Urothelium cell line (cell line): ENCODE measurements around the gene MAS1L.
A peak's percentile ranks its signal among the peaks of the same experiment; 100 is the strongest.

ENCODE experiments used
- DNase-seq: peaks from one replicate; pipeline ENCODE4 v3.0.0; 2011; ENCODE audit warnings: low spot score, mixed read lengths
- FAIRE-seq: peaks from 2 replicates; lab custom pipeline; 2011; peaks lifted over from hg19 to GRCh38; lab: Jason Lieb, UNC

The MAS1L gene, protein sequence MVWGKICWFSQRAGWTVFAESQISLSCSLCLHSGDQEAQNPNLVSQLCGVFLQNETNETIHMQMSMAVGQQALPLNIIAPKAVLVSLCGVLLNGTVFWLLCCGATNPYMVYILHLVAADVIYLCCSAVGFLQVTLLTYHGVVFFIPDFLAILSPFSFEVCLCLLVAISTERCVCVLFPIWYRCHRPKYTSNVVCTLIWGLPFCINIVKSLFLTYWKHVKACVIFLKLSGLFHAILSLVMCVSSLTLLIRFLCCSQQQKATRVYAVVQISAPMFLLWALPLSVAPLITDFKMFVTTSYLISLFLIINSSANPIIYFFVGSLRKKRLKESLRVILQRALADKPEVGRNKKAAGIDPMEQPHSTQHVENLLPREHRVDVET

GRCh38 chr6:29487660-29488059, at the start of gene MAS1L:
Gene MAS1L (minus strand): TSS chr6:29487956. CDS start chr6:29487902, 54 bp downstream.
- no peak for DNase-seq
- FAIRE-seq, result no peak

DNA sequence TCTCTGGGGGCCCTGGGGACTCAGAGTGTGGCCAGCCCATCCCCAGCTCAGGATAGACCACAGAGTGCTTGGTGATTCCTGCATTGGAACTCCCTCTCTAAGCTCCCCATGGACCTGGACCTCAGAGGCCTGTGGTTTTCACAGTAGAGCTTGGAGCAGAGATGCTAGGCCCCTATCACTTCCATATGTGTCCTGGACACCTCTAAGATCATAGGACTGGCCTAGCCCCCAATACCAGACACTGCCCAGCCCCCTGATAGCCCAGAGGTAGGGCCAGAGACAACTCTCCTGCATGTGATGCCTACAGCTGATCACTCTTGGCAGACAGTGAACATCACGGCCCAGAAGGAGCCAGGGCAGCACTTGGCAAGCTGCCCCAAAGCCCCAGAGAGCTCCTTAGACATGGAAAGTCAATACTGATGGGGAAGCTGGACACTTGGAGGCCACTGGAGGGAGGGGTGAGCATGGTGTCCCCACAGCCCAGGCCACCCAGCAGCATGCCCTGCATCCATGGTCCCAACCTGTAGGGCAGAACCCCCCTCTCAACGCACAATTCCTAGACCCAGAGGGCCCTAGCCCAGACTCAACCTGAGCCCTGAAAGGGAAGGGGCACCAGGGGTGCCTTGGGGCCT, 44.7 kb upstream of the MAS1L start:
- no peak for FAIRE-seq

DNA sequence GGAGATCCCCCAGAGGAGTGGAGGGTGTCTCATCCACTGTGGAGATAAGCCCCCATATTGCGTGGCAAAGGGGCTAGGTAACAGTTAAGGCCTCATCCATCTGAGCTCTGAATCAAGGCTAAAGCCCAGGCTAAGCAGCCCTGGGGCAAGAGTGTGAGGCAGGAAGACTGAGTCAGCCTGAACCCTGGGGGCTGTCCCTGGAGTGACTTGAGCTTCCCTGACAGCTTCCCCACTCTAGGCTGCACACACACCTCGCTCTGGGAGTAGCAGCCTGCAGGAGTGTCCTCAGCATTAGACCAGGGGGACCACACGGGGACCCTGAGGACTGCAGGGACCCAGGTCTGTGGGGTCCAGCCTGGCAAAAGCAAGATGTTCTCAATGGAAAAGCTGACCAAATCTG, 43.9 kb upstream of the MAS1L start:
- DNase-seq (no peak), FAIRE-seq (no peak)

More for the DNA sequence above, 44.7 kb upstream of the MAS1L start:
- no peak for DNase-seq

- no peak for DNase-seq
- no peak for FAIRE-seq
Observed at GRCh38 chr6:29530671-29531310, 43.0 kb upstream of the MAS1L start.

DNA sequence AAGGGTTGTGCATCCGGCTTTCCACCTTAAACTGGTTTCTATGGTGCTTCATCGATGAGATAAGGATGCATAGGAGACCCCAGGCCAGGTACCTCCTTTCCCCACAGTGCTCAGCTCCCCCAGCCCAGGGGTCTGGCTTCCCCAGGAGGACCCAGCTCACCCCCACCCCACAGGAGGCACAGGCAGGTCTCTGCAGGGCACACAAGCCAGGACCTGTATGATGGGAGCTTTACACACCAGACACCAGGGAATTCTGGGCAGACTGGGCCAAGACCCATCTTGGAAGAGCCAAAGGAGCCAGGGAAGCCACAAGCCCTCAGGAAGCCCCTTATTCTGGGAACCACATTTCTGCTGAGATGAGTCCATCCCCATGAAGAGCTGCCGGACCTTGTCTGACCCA, 42.2 kb upstream of the MAS1L start:
- FAIRE-seq, result no peak
- no peak for DNase-seq

DNA sequence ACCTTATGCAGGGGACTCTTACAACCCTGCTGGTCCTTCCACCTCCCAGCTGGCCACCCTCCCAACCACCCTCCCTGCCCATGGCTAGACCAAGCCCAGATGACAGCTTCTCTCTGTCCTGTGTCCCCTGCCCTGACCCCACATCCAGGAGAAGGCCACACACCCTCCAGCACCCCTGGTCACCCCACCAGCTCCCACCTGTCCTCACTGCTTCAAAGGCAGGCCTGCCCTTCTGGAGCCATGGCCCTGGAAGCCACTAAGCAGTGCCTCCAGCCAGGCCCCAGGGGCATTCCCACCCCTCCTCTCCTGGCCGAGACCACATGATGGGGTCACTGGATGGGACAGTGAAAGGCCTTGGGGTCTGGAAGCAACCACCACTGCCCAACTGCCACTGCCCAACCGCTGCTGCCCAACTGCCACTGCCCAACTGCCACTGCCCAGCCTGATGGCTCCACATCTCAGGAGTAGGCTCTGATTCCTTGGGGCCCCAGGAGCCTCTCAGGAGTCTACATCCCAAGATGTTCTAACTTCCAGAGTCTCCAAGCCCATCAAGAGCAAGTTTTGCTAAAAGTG, 41.3 kb upstream of the MAS1L start:
- DNase-seq, result no peak
- no peak for FAIRE-seq

- DNase-seq, result no peak
- FAIRE-seq, result no peak
Observed at GRCh38 chr6:29528300-29528931, 40.7 kb upstream of the MAS1L start.

- FAIRE-seq (no peak), DNase-seq (no peak)
Observed at GRCh38 chr6:29527564-29527963, 39.8 kb upstream of the MAS1L start.

DNA sequence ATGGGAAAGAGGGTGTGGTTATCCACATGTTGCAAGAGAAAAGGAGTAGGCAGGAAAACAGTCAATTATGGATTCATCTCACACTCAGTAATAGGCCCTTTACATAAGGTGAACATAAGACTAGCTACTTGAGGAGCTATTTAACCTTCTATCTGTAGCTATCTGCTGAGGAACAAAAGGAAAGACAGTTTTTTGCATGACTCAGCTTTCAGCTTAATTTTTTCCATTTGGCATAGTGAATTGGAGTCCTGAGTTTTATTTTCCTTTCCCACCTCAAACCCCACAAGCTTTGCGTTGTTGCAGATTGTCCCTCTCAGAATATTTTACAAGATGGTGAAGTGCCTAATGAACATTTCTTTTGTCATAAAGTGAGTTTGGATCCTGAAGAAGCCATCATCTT, 39.4 kb upstream of the MAS1L start:
- FAIRE-seq, result no peak
- DNase-seq, result no peak

DNA sequence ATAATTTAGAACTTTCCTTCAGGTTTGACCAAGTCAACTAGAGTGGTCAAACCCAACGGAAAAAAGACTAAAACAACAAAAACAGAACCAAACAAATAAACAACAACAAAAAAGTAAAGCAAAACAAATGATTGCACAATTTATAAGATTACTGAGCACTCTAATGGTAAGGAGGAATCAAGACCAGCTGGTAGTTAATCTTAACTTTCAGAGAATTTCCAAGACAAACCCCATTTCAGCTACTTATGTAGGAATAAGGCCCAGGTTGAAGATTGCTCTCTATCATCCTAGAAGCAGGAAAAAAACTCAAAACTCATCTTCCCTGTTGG, 37.5 kb upstream of the MAS1L start:
- DNase-seq, result no peak
- no peak for FAIRE-seq

GRCh38 chr6:29524444-29525310, 36.9 kb upstream of the MAS1L start:
- DNase-seq (no peak), FAIRE-seq (no peak)

DNA sequence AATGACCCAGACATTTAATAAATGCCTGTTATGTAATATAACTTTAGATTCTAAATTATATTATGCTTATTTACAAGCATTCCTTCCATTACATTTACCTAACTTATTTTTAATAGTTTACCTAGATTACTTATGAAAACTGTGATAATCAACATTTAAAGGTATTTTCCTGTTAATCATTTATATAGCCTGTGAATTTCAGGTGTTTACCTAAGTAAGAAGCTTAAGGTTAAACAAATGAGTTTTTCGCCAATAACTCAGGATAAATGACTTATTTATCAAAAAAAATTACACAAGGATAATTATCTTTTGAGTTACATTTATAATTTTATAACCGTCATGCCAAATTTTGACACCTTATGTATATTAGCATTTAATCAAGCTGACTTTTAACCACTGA, 36.3 kb upstream of the MAS1L start:
- FAIRE-seq (no peak), DNase-seq (no peak)

DNA sequence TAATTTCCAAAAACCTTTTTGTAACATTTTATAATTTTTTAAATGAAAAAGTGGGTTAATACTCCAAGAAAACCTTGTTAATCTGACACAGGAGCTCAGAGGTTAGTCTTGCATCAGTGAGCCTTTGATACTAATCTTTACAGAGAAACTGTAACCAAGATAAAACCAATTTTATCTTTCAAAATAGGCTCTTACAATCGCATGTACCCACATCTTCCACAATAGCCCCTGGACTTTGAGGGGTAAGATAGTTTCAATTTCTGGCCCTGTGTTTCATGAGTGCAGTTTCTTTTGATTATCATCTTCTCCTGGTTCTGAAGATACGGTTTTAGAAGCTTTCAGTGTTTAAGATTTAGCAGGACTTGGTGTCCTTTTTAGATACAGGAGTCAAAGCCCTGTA, 34.5 kb upstream of the MAS1L start:
- FAIRE-seq (no peak), DNase-seq (no peak)

GRCh38 chr6:29521006-29521680, 33.4 kb upstream of the MAS1L start:
- no peak for DNase-seq
- FAIRE-seq, result no peak

DNA sequence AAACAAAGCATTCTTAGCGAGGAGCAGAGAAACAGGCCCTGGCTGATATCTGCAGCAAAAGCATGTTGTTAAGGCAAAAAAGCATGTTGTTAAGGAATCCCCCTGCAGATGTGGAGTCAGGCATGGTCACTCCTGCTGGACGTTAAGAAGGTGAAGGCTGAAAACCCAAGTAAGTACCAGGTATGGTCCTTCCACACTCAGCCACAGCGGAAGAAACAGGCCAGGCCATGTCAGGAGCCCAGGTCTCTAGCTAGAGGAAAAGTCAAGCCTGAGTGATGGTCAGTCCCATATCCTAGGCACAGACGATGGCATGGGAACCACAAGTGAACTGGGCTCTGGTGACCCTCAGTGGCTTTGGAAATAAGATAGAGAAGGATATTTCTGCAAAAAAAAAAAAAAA, 32.5 kb upstream of the MAS1L start:
- FAIRE-seq (no peak), DNase-seq (no peak)

DNA sequence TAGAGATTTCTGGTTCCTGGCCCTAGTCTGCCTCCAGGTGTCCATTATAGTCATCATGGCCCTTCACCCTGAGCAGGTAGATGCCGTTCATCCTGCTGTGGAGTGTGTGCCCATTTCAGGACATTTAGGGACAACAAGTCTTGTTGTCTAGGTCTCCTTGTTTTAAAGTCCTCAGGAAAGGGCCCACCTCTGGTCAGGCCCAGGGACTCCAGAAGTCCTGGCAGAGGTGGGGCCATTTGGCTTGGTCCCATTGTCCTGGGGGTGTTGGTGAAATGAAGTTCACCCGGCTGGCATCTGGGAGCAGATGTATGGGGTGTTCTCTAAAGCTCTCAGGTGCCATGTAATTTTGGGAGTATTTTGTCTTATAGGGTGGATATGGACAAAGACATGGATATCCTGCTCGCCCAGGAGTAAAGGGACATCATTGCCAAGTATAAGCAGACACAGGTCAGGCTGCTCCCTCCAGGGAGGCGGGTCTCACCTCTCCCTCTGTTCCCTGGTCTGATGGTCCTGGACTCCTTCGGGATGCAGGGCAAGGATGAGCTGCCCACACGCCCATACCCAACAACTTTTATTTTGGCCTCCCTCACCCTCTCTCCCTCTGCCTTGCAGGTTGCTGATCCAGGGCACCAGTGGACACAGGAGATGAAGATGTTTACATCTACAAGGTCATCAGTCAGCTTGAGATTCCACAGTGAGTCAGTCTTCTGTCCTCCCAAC, 31.7 kb upstream of the MAS1L start:
- DNase-seq (no peak), FAIRE-seq (no peak)

DNA sequence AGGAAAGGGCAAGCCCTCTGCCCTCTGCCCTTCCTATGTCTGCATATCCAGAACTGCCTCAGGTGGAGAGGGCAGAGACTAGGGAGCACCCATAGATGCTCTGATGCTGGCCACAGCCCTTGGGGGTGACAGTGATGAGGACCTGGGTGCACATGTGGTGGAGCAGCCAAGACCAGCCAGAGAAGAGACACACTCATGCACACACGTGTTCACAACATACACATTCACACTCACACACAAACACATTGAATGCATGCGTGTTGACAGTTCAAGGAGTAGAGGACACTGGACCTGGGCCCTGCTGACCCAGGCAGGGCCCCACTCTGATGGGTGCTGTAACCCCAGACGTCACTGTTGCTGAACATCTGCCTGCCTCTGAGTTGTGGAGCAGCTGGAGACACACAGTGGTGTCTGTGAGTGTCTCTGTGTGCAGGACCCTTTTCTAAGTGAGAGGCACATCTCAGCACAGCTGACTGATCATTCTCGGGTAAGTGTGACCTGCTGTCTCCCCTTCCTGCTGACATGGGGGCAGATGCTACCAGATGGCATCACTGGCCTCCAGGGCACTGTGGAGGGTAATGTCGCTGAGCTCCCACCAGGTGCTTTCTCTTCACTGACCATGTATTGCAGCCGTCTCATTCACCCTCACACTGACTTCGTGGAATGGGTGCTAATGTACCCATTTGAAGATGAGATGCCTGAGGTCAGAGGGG, 30.1 kb upstream of the MAS1L start:
- FAIRE-seq (peak; percentile 75), DNase-seq (no peak)

DNA sequence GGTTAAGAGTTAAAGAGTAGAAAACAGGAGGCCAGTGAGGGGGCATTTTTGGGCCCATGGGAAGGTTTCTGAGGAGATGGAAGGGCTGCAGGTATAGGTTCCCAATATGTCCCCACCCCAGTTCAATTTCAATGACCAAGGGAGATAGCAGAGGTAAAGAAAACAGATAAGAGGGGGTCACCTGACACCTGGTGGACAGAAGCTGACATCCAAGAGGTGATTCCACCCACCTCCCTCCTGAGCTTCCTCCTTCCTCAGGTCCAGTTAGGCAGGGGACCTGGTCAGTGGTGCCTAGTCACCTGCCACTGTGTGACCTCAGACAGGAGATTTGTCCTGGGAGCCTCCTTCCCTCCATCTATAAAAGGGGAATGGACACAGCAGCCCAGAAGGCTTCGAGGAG, 29.5 kb upstream of the MAS1L start:
- DNase-seq (no peak), FAIRE-seq (no peak)

- FAIRE-seq (peak; percentile 71), DNase-seq (peak; percentile 79)
Observed at GRCh38 chr6:29516108-29516507, 28.4 kb upstream of the MAS1L start.
